ENCODE results near the gene SLC4A3. TPM values are rescaled to one million over a fixed set of nuclear protein-coding genes. Genes with fewer than 3 reads are reported as not detected.

The SLC4A3 gene
- total RNA-seq, 1 donor from 2014 or later, result 0.88 TPM

GRCh38 chr2:219662566-219662965, 35.1 kb downstream of the SLC4A3 start:
- Mint-ChIP-seq H3K27ac (peak overlapping the region; percentile 6), H3K36me3 (peaks cover 2% of the 10 kb centered on the region), H3K9me3 (peaks cover 17% of the 10 kb centered on the region), H3K4me1 (peaks cover 9% of the 10 kb centered on the region), H3K27me3 (ENCODE audit: insufficient read depth, low read depth) (peaks cover 20% of the 10 kb centered on the region), H3K4me3 (no peak overlapping the region)
- Histone ChIP-seq H3K36me3 (no peaks in the 10 kb centered on the region), H3F3A (ENCODE audit: low read depth) (no peaks in the 10 kb centered on the region), H3K9ac (no peak overlapping the region), H3K4me3 (no peak overlapping the region), H3K4me2 (no peak overlapping the region), H3K27me3 (no peaks in the 10 kb centered on the region), H3K9me3 (ENCODE audit: low read depth) (no peaks in the 10 kb centered on the region), H3K4me1 (no peaks in the 10 kb centered on the region), H3K79me2 (ENCODE audit: low read depth) (no peaks in the 10 kb centered on the region), H3K27ac (no peak overlapping the region), H2AFZ (replicated peaks) (no peak overlapping the region), H4K20me1 (ENCODE audit: low read depth) (no peaks in the 10 kb centered on the region)
- TF ChIP-seq EZH2phosphoT487 (IDR thresholded peaks at IDR 0.05) (no peak), EZH2 (IDR thresholded peaks at IDR 0.05) (no peak), CTCF (IDR thresholded peaks at IDR 0.05) (no peak)
- DNase-seq (ENCODE audit: low spot score), result no peak

DNA sequence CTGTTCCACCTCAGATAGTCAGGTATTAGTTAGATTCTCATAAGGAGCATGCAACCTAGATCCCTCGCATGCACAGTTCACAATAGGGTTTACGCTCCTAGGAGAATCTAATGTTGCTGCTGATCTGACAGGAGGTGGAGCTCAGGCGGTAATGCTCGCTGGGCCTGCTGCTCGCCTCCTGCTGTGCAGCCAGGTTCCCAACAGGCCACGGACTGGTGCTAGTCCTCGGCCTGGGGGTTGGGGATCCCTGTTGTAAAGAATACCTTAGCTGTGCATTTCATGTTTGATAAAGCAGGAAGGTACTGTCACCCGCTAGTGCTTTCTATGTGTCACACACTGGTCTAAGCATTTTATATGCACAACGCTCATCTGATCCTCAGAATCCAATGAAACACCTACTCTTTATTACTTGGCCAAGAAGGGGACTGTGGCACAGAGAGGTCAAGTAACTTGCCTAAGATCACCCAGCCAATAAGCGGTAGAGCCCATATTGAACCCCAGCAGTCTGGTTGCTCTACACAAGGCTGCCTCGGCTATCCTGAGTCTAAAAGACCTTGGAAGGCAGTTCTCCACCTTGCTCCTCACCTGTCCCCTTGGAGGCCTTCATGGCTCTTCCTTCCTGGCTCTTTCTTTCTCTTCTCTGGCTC, 35.8 kb downstream of the SLC4A3 start:
- peaks cover 2% of the 10 kb centered on the region for H3K36me3 Mint-ChIP-seq
- TF ChIP-seq EZH2phosphoT487 (IDR thresholded peaks at IDR 0.05), result no peak
- TF ChIP-seq CTCF (IDR thresholded peaks at IDR 0.05), result no peak
- TF ChIP-seq EZH2 (IDR thresholded peaks at IDR 0.05), result no peak
- H3K4me3 Mint-ChIP-seq, result peak overlapping the region; percentile 20
- Histone ChIP-seq H3K4me1 (no peaks in the 10 kb centered on the region), H2AFZ (replicated peaks) (no peak overlapping the region), H3K9me3 (ENCODE audit: low read depth) (no peaks in the 10 kb centered on the region), H3F3A (ENCODE audit: low read depth) (no peaks in the 10 kb centered on the region), H3K4me3 (no peak overlapping the region), H3K9ac (no peak overlapping the region), H3K27ac (no peak overlapping the region), H3K79me2 (ENCODE audit: low read depth) (no peaks in the 10 kb centered on the region), H3K36me3 (no peaks in the 10 kb centered on the region), H3K4me2 (no peak overlapping the region), H3K27me3 (no peaks in the 10 kb centered on the region), H4K20me1 (ENCODE audit: low read depth) (no peaks in the 10 kb centered on the region)
- H3K9me3 Mint-ChIP-seq, result peaks cover 17% of the 10 kb centered on the region
- peaks cover 9% of the 10 kb centered on the region for H3K4me1 Mint-ChIP-seq
- peaks cover 20% of the 10 kb centered on the region for H3K27me3 Mint-ChIP-seq (ENCODE audit: insufficient read depth, low read depth)
- no peak overlapping the region for H3K27ac Mint-ChIP-seq
- no peak for DNase-seq (ENCODE audit: low spot score)

- Histone ChIP-seq H3K4me2 (no peak overlapping the region), H3K9ac (no peak overlapping the region), H3F3A (ENCODE audit: low read depth) (no peaks in the 10 kb centered on the region), H3K9me3 (ENCODE audit: low read depth) (no peaks in the 10 kb centered on the region), H3K27me3 (no peaks in the 10 kb centered on the region), H2AFZ (replicated peaks) (no peak overlapping the region), H4K20me1 (ENCODE audit: low read depth) (no peaks in the 10 kb centered on the region), H3K79me2 (ENCODE audit: low read depth) (no peaks in the 10 kb centered on the region), H3K36me3 (no peaks in the 10 kb centered on the region), H3K4me3 (no peak overlapping the region), H3K4me1 (no peaks in the 10 kb centered on the region), H3K27ac (no peak overlapping the region)
- Mint-ChIP-seq H3K27me3 (ENCODE audit: insufficient read depth, low read depth) (peaks cover 20% of the 10 kb centered on the region), H3K27ac (no peak overlapping the region), H3K4me3 (no peak overlapping the region), H3K9me3 (peaks cover 17% of the 10 kb centered on the region), H3K4me1 (peaks cover 9% of the 10 kb centered on the region), H3K36me3 (peaks cover 2% of the 10 kb centered on the region)
- no peak for TF ChIP-seq CTCF (IDR thresholded peaks at IDR 0.05)
- no peak for TF ChIP-seq EZH2phosphoT487 (IDR thresholded peaks at IDR 0.05)
- TF ChIP-seq EZH2 (IDR thresholded peaks at IDR 0.05), result no peak
- DNase-seq (ENCODE audit: low spot score), result no peak
Observed at GRCh38 chr2:219664041-219664440, 36.6 kb downstream of the SLC4A3 start.

Measured in neural progenitor cell (in vitro differentiated cells).